NCI-H524 (cell line): ENCODE results near the gene SLFN13.
"Not testable (repeated sequence)": the region's sequence is repeated elsewhere in the genome, so short reads cannot be mapped to it uniquely, and the experiment has no call there.

Source experiments
- DNase-seq, 2 experiments: peaks; one replicate each; lab custom pipeline; 2025; lab: John Stamatoyannopoulos, UW

The SLFN13 gene, protein sequence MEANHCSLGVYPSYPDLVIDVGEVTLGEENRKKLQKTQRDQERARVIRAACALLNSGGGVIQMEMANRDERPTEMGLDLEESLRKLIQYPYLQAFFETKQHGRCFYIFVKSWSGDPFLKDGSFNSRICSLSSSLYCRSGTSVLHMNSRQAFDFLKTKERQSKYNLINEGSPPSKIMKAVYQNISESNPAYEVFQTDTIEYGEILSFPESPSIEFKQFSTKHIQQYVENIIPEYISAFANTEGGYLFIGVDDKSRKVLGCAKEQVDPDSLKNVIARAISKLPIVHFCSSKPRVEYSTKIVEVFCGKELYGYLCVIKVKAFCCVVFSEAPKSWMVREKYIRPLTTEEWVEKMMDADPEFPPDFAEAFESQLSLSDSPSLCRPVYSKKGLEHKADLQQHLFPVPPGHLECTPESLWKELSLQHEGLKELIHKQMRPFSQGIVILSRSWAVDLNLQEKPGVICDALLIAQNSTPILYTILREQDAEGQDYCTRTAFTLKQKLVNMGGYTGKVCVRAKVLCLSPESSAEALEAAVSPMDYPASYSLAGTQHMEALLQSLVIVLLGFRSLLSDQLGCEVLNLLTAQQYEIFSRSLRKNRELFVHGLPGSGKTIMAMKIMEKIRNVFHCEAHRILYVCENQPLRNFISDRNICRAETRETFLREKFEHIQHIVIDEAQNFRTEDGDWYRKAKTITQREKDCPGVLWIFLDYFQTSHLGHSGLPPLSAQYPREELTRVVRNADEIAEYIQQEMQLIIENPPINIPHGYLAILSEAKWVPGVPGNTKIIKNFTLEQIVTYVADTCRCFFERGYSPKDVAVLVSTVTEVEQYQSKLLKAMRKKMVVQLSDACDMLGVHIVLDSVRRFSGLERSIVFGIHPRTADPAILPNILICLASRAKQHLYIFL

DNA sequence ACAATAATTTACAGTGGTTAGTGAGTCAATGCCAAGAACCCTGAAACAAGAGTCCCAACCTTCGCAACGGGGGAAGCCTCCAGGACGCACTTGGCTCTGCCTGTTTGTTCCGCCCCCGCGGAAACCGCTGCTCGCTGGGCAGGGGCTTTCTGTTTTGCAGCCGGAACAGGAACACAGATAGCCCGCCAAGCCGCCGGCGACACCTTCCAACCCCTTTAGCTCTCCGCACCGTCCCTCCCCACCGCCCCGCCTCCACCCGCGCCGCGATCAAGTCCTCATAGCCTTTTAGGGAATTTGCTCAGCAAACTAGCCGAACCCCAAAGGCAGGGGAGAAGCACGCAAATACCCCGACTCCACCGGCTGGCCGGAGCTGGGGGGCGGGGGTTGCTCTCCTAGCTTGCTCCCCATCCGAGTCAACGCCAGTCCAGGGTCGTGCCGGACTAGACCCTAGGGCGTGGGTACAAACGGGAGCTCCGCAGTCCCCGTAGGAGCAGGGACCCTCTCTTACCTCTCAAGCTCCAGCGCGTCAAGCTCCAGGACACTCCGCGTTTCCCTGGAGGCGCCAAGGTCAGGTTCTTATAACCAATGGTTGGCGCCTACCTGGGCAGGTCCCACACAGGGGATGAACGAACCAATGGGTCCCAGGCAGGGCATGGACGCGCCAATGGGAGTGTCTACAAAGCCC lies at the start of gene SLFN13:
TSS of gene SLFN13 (minus strand) at position 553 of the 685 bp plus-strand sequence. CDS start 3,086 bp downstream, outside the sequence.
- DNase-seq: no peak

DNA sequence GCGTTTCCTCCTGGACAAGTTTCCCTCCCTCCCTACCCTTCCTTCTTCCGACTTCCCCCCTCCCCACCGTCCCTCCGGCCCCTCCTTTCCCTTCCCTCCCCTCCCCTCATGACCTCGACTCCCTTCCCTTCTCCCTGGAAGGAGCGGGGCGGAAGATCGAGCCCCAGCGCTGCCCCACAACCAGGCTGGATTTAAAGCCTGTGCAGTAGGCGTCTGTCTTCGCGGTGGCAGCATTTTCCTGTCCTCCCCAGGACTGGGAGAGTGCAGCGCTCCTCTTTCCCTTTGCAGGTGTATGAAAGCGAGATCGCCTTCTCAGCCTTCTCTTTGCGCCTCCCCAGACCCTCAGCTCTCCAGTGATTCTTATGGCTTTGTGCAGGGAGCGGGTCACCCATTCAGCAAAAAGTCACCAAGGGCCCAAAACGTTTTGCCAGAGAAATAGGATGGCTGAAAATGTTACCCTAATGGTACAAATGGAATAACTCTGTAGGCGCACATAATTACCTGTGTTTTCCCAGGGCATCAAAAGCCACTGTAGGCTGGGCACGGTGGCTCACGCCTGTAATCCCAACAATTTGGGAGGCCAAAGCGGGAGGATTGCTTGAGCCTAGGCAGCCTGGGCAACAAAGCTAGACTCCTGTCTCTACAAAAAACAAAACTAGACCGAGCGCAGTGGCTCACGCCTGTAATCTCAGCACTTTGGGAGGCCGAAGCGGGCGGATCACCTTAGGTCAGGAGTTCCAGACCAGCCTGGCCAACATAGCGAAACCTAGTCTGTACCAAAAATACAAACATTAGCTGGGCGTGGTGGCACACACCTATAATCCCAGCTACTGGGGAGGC lies 48.1 kb upstream of the SLFN13 start:
- no peak for DNase-seq

DNA sequence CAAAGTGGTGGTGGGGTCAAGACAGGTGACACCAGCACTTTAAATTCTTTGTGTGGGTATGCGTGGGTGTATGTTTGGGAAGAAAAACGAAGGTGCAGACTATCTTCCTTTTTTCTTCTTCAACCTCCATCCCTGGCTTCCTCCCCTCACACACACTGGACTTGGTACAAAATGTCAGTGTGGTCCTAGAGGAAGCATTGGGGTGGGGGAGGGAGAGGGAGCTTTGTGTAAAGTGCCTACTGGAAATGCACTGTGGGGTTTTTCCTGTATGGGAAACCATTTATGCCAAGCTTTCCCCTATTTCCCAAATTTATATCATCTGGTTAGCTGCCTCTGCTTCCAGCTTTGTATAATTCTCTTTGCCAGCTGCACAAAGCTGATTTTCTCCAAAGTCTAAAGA lies 44.5 kb upstream of the SLFN13 start:
- DNase-seq: no peak

DNA sequence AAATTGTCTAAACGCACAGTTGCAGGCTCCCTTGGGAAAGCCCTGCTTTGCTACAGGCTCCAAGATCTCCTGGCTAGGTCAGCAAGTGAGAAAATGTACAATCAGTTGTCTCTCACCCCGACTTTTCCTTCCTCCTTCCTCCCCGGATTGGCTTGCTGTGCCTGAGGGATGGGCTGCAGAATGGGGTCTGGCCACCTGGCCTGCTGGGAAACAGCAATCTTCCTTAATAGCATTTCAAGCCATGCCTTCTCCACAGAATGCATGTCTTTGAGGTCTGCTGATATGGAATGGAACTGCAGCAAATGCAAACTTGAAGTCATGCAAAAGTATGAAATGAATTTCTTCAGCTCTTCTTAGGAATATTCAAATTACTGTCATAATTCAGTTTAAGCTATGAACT lies 42.9 kb upstream of the SLFN13 start:
- DNase-seq: no peak

DNA sequence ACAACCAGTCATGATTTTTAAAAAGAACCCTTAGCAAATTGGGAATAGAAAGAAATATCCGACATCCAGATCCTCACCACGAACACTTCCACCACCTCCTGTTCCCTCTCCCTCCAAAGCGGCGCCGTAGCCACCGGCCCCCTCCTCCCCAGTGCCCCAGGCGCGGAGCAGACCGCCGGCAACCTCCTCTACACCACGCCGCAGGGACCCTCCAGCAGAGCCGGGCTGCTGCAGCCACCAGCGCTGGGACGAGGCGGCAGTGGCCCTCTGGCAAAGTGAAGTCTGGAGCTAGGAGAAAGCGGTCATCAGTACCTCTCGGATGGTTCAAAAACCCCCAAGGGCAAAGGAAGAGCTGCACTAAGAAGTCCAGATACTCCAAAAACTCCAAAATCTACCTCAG lies 41.4 kb upstream of the SLFN13 start:
- no peak for DNase-seq

DNA sequence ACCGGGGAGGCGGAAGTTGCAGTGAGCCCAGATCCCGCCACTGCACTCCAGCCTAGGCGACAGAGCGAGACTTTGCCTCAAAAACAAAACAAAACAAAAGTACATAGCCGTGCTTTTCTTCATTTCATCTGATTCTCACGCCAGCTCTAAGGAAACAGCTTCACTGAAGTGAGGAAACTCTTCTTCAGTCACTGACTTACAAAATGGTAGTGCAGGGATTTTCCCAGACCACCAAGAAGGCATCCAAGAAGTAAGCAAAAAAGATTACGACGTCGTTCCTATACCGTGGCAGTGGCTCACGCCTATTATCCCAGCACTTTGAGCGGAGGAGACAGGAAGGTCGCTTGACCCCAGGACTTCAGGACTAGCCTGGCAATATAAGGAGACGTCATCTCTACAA lies 40.4 kb upstream of the SLFN13 start:
- DNase-seq: no peak

DNA sequence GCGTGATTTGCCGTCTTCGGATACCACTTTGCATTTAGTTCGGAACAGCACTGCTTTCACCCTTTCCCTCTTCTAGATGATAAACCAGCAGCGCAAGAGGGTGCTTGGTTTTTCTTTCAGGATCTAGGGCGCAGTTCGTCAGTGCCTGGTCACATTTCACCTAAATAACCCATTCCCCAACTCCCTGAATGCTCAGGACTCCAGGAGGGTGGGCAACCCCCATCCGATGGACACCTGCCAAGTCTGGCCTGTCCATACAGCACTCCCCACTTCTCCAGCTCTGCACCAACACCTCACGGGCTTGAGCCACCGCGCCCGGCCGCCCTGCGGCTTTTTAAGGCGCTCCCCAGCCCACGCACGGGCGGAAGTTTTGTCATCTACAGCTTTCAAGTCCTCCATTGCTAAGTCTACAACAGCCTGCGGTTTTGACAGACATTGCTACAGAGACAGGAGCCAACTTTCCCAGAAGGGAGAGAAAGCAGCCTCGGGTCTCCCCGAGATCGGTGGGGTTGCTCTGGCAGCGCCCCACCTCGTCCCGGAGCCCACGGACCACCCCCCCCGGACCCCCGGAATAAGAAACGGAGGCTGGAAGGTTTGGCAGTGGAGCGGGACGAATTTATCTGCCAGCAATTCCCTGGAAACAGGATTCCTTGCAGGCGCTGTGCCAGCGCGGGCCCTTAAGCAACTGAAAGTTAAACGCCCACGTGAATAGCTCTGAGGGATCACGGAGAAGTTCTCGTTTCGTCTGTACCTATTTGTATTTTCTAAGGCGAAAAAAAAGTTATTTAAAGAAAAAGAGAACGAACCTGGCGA lies 38.6 kb upstream of the SLFN13 start:
- no peak for DNase-seq

DNA sequence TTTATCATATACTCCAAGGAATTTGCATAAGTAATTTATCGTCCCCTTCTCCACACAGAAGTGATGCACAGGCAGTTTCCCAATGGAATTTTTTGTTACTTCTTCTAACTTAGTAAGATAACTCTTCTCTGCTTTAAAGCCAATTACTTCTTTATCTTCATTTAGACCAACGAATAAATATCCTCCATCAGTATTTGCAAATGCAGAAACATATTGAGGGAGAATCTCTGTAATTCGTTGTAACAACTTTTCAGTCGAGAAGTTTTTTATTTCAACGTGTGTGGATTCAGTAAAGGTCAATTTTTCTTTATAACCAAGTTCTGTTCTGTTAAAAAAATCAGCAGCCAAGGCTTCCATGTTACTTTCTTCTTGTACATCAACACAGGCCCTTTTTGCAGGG lies 30.7 kb upstream of the SLFN13 start:
- DNase-seq: no peak

DNA sequence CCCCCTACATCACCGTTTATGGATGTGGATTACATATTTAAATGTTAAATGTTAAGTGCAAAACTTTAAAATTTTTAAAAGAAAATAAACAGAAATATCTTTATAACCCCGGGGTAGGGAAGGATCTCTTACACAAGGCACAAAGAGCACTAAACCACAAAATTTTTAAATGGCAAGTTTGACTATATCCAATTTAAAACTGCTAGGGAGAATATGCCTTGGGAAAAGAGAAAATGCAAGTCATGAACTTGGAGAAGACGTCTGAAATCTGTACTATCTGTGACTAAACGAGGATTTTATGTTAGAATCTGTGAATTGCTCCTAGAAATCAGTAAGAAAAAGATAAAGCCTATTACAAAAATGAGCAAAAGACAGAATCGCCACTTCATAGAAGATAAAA lies 28.7 kb upstream of the SLFN13 start:
- DNase-seq: no peak

DNA sequence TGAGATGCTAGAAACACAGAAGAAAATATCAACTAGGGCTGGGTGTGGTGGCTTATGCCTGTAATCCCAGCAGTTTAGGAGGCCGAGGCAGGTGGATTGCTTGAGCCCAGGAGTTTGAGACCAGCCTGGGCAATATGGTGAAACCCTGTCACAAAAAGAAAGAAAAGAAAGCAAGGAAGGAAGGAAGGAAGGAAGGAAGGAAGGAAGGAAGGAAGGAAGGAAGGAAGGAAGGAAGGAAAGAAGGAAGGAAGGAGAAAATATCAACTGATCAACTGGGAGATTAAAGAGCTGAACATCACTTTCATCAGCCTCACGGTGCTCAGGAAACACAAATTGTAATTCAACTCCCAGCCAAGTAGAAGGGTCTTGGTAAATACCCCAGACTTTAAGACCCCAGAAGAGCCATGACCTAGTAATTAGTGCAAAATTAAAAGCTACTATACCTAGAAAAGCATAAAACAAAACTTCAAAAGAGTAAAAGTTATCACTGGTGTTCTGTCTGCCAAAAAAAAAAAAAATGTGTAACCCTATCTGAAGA lies 27.8 kb upstream of the SLFN13 start:
- no peak for DNase-seq

DNA sequence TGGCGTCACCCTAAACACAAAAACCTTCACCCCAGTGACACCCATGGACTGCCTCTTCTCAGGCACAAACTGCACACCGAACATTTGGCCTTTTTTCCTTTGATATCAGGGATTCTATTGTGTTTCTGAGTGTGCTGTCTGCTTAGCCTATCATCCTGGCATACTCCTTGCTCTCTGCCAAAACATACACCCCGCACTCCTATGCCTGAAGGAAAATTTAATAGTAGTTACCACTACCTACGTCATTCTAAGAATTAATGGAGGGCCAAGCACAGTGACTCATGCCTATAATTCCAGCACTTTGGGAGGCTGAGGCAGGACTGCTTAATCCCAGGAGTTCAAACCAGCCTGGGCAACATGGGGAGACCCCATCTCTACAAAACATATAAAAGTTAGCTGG lies 19.9 kb upstream of the SLFN13 start:
- DNase-seq: no peak

DNA sequence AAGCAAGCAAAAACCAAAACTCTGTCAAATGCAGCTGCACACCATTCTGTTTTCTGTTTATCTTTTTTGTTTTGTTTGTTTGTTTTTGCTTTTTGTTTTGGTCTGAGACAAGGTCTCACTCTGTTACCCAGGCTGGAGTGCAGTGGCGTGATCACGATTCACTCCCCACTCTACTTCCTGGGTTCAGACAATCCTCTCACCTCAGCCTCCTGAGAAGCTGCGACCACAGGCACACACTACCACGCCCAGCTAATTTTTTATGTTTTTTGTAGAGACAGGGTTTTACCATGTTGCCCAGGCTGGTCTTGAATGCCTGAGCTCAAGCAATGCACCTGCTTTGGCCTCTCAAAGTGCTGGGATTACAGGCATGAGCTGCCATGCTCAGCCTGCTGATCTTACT lies 19.3 kb upstream of the SLFN13 start:
- DNase-seq: no peak

DNA sequence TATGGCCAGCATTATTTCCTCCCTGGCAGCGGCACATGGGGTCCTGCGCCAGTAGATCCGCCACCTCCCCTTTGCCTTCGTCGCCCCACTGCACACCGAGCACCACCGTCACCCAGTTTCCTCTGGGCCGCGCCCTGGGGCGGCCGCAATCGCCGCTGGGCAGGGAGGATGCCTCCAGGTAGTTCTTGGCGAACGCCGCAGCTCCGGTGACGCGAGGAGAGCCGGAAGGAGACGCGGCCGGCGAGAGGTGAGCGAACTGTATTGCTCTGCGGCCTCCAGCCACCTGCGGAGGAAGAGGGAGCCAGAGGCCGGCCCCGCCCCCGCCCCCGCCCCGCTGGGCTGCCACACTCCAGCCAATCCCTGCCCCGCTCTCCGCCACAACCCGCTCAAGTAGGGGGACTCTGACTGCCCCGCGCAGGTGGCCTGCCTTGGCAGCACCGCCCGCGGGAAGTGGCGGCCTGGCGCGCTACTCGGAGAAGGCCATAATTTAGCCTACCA lies 11.8 kb upstream of the SLFN13 start:
- DNase-seq: peak in 1 of 2 experiments; percentile 36

DNA sequence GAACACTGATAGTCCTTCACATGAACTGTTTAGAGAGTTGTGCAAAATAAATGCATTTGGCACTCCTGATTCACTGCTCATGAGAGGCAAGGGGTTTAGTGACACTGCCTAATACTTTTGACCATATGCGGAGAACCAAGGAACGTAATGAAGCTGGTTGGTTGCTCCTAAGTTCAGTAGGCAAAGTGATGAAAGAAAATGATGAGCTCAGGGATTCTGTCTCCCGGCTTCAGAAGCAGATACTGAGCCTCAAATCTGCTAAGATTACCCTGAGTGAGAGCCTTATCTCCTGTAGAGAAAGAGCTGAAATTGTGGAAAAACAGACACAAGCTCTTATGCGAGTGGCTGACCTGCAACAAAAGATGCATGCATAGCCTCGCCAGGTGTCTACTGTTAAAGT lies 5.5 kb upstream of the SLFN13 start:
- not testable (repeated sequence) for DNase-seq

DNA sequence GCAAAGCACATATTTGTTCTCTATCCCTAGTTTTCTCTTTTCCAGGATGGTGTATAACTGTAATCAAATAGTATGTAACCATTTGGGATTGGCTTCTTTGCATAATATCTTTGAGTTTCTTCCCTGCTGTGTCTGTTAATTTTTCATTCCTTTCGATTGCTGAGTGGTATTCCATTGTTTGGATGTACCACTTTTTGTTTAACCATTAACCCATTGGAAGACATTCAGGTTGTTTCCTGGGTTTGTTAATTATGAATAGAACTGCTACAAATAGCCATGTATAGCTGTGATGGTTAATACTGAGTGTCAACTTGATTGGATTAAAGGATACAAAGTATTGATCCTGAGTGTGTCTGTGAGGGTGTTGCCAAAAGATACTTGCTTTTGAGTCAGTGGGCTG lies 4.6 kb upstream of the SLFN13 start:
- DNase-seq: no peak

DNA sequence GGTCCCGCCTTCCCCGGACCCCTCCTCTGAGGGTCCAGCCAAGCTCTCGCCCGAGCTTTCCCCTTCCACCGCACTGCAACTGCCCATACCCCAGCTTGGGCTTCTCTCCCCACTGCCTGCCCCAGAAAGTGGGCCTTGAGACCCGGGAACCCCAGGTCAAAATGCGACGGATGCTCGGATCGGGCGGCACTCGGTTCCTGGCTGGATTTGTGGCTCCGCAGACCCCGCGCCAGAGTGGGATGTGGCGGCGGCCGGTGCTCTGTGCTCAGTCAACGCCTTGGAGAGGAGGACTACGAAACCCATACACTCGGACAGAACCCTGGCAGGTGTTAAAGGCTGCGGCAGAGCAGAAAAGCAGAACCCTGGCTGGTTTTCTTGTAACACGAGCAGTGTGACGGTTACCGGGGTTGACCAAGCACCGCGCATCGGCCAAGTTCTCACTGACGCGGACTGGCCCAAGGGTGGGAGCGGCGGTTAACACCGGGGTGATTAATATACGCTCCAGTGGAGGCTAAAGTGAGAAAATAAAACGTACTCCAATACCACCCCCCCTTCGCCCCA lies 885 bp upstream of the SLFN13 start:
- DNase-seq: no peak

DNA sequence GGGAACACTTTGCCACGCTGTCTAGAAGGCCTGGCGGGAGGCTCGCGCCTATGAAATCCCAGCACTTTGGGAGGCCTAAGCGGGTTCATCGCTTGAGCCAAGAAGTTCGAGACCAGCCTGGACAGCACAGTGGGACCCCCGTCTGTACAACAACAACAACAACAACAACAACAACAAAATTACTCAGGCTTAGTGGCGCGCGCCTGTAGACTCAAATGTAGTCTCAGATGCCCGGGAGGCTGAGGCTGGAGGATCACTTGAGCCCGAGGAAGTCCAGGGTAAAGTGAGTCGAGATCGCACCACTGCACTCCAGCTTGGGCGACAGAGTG lies 297 bp upstream of the SLFN13 start:
- no peak for DNase-seq

DNA sequence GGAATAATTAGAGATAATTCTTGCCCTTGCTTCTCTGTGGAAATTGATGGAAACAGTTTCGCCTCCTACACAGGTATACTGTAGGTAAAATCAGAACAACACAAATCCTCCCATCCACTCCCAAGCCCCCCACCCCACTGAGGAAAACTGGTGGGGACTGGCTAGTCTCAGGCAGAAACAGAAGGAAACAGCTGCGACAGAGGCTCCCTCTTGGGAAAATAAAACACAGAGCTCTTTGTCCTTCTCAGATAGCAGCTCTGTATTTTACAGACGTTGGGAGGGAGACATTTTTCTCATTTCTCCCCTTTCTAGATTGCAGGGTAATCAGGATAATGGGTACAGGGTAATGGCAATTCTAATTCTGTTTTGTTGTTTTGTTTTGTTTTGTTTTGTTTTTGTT lies 1.1 kb downstream of the SLFN13 start:
- DNase-seq: no peak

DNA sequence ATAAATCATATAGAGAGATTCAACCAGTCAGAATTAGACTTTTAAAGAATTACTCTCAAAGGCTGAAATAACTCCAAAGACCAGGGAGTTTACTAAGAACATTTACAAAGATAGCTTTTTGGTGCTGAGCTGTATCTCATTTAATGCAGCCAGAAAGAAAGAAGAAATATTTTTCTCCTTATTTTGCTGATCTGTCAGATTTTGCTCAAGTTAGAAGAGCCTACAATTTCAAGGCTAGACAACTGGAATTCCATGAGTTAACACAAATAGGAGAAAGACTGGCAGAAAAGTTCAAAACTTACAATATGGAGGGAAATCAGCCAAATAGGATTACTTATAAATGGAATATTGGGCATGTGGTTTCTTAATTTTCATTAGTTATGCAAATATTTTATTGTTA lies 10.1 kb downstream of the SLFN13 start:
- no peak for DNase-seq
